H9 (cell line): ENCODE measurements around the gene ANKRD11. TPM values are rescaled to one million over a fixed set of nuclear protein-coding genes. Genes with fewer than 3 reads are reported as not detected.

Experiments used
- DNase-seq: peaks from one replicate; pipeline ENCODE4 v3.0.0-alpha.2; 2017
- H2AFZ ChIP-seq: one replicate; pipeline ENCODE4 v1.6.1; 2013; ENCODE audit warnings: mild to moderate bottlenecking, low read length, control low read depth, moderate library complexity
- H2AK5ac ChIP-seq: 2 replicates; pipeline ENCODE4 v1.6.1; 2013; ENCODE audit warnings: low read length, control low read depth, mixed read lengths; ENCODE audit not compliant: insufficient read length
- H2BK120ac ChIP-seq: one replicate; pipeline ENCODE4 v1.6.1; 2013; ENCODE audit warnings: low read depth, mild to moderate bottlenecking, low read length, control low read depth, inconsistent platforms; ENCODE audit not compliant: poor library complexity, severe bottlenecking
- H2BK12ac ChIP-seq: 2 replicates; pipeline ENCODE4 v1.6.1; 2013; ENCODE audit warnings: low read length, control low read depth, mixed read lengths, low read depth; ENCODE audit not compliant: insufficient read length
- H2BK15ac ChIP-seq: 2 replicates; pipeline ENCODE4 v1.6.1; 2013; ENCODE audit warnings: low read depth, low read length, control low read depth
- H2BK20ac ChIP-seq: one replicate; pipeline ENCODE4 v1.6.1; 2013; ENCODE audit warnings: low read depth, mild to moderate bottlenecking, low read length, control low read depth, inconsistent platforms; ENCODE audit not compliant: poor library complexity, severe bottlenecking
- H2BK5ac ChIP-seq: 2 replicates; pipeline ENCODE4 v1.6.1; 2013; ENCODE audit warnings: low read length, control low read depth, mixed read lengths; ENCODE audit not compliant: insufficient read length
- H3K14ac ChIP-seq: 2 replicates; pipeline ENCODE4 v1.6.1; 2013; ENCODE audit warnings: low read length, control low read depth; ENCODE audit not compliant: insufficient read depth
- H3K18ac ChIP-seq: 2 replicates; pipeline ENCODE4 v1.6.1; 2013; ENCODE audit warnings: low read depth, mild to moderate bottlenecking, mixed read lengths, low read length, control low read depth; ENCODE audit not compliant: insufficient read length
- H3K23ac ChIP-seq: 2 replicates; pipeline ENCODE4 v1.6.1; 2013; ENCODE audit warnings: low read length, control low read depth, mixed read lengths, low read depth; ENCODE audit not compliant: insufficient read length
- H3K23me2 ChIP-seq: 2 replicates; pipeline ENCODE4 v1.6.1; 2013; ENCODE audit warnings: low read depth, mild to moderate bottlenecking, mixed read lengths, low read length, control low read depth; ENCODE audit not compliant: insufficient read length, poor library complexity, severe bottlenecking
- H3K27ac ChIP-seq: 2 replicates; pipeline ENCODE4 v1.5.1; 2013; ENCODE audit warnings: low read length, control low read depth, mixed read lengths, low read depth; ENCODE audit not compliant: insufficient read length
- H3K27me3 ChIP-seq: 2 replicates; pipeline ENCODE4 v1.6.1; 2013; ENCODE audit warnings: low read length, control low read depth, inconsistent platforms; ENCODE audit not compliant: insufficient read depth
- H3K4ac ChIP-seq: 2 replicates; pipeline ENCODE4 v1.6.1; 2013; ENCODE audit warnings: low read depth, mild to moderate bottlenecking, control low read depth, inconsistent platforms, low read length, moderate library complexity
- H3K4me1 ChIP-seq: 2 replicates; pipeline ENCODE4 v1.6.1; 2013; ENCODE audit warnings: low read length, control low read depth, inconsistent platforms; ENCODE audit not compliant: insufficient read depth
- H3K4me2 ChIP-seq: 2 replicates; pipeline ENCODE4 v1.6.1; 2013; ENCODE audit warnings: low read length, control low read depth, mixed read lengths; ENCODE audit not compliant: insufficient read length, insufficient read depth
- H3K56ac ChIP-seq: 2 replicates; pipeline ENCODE4 v1.6.1; 2013; ENCODE audit warnings: low read depth, mild to moderate bottlenecking, mixed read lengths, low read length, control low read depth; ENCODE audit not compliant: insufficient read length
- H3K79me1 ChIP-seq: 2 replicates; pipeline ENCODE4 v1.6.1; 2013; ENCODE audit warnings: low read depth, mild to moderate bottlenecking, moderate library complexity, low read length, control low read depth, inconsistent platforms; ENCODE audit not compliant: insufficient read depth, poor library complexity, severe bottlenecking
- H3K79me2 ChIP-seq: 2 replicates; pipeline ENCODE4 v1.6.1; 2013; ENCODE audit warnings: low read length, control low read depth, inconsistent platforms; ENCODE audit not compliant: insufficient read depth
- H3K9ac ChIP-seq: 2 replicates; pipeline ENCODE4 v1.6.1; 2013; ENCODE audit warnings: low read length, control low read depth, mixed read lengths; ENCODE audit not compliant: insufficient read length; ENCODE audit errors: extremely low read depth
- H3K9me3 ChIP-seq: one replicate; pipeline ENCODE4 v1.6.1; 2013; ENCODE audit warnings: low read depth, low read length, inconsistent platforms; ENCODE audit not compliant: control insufficient read depth
- H3T11ph ChIP-seq: one replicate; pipeline ENCODE4 v1.6.1; 2013; ENCODE audit warnings: mild to moderate bottlenecking, low read length, control low read depth, inconsistent platforms
- H4K20me1 ChIP-seq: one replicate; pipeline ENCODE4 v1.6.1; 2013; ENCODE audit not compliant: control insufficient read depth, insufficient read length, insufficient read depth
- H4K5ac ChIP-seq: 2 replicates; pipeline ENCODE4 v1.6.1; 2013; ENCODE audit warnings: low read depth, mild to moderate bottlenecking, mixed read lengths, low read length, control low read depth; ENCODE audit not compliant: insufficient read length
- H4K8ac ChIP-seq: replicated peaks from 2 replicates; pipeline ENCODE4 v1.6.1; 2013; ENCODE audit warnings: low read length, control low read depth, mixed read lengths, low read depth; ENCODE audit not compliant: insufficient read length
- H4K91ac ChIP-seq: 2 replicates; pipeline ENCODE4 v1.6.1; 2013; ENCODE audit warnings: low read depth, mild to moderate bottlenecking, moderate library complexity, mixed read lengths, low read length, control low read depth; ENCODE audit not compliant: insufficient read length
- H3K27ac Mint-ChIP-seq, 3 experiments: 2 replicates in 2 of 3; 3 replicates in 1 of 3; pipeline ENCODE4 v1.8.0; 2020 to 2021; ENCODE audit warnings: mixed read lengths in 3 of 3, mild to moderate bottlenecking in 1 of 3, moderate library complexity in 1 of 3
- H3K27me3 Mint-ChIP-seq: 2 replicates; pipeline ENCODE4 v1.8.0; 2021; ENCODE audit warnings: low read depth, mild to moderate bottlenecking, moderate library complexity, mixed read lengths
- H3K36me3 Mint-ChIP-seq, 3 experiments: 2 replicates in 2 of 3; 3 replicates in 1 of 3; pipeline ENCODE4 v1.8.0; 2020 to 2021; ENCODE audit warnings: low read depth in 3 of 3, mixed read lengths in 3 of 3; ENCODE audit not compliant: insufficient read depth in 1 of 3
- H3K4me1 Mint-ChIP-seq, 2 experiments: 2 replicates each; pipeline ENCODE4 v1.8.0; 2020; ENCODE audit warnings: mixed read lengths in 2 of 2
- H3K4me3 Mint-ChIP-seq, 2 experiments: 2 replicates in 1 of 2; 3 replicates in 1 of 2; pipeline ENCODE4 v1.8.0; 2020 to 2021; ENCODE audit warnings: mild to moderate bottlenecking in 2 of 2, mixed read lengths in 2 of 2, moderate library complexity in 1 of 2
- H3K9me3 Mint-ChIP-seq, 2 experiments: 2 replicates in 1 of 2; 3 replicates in 1 of 2; pipeline ENCODE4 v1.8.0; 2020; ENCODE audit warnings: mild to moderate bottlenecking in 2 of 2, mixed read lengths in 2 of 2, moderate library complexity in 1 of 2
- CTCF ChIP-seq: fragments of 200-600 bp; sonication (generic); conservative IDR thresholded peaks from 3 replicates; pipeline ENCODE4 v1.8.0; 2021; ENCODE audit warnings: antibody characterized with exemption, mild to moderate bottlenecking
- WGBS: extraction: QIAGEN DNeasy Blood & Tissue Kit; methylation state at CpG from one replicate; pipeline ENCODE4 v1.1.7; 2013; ENCODE audit warnings: missing lambda C conversion rate, low lambda C conversion rate, mixed read lengths; ENCODE audit not compliant: insufficient read length; ENCODE audit errors: extremely low coverage; 5-methylcytosine and 5-hydroxymethylcytosine counted together
- total RNA-seq: library from RNA; stranded (reverse); gene quantifications from 2 replicates; pipeline ENCODE4 v1.2.1, GENCODE V29; 2021

Gene ANKRD11
- total RNA-seq, 1 experiment from 2014 or later = 181 TPM

- WGBS = no CpG with 5 or more reads among the region's 20 CpGs
- no peak overlapping the region for H3K23ac ChIP-seq
- no peaks in the 10 kb centered on the region for H3K23me2 ChIP-seq
- no peaks in the 10 kb centered on the region for H3K9me3 ChIP-seq
- H4K5ac ChIP-seq = no peak overlapping the region
- Mint-ChIP-seq H3K4me3 (no peak overlapping the region), H3K27ac (peak overlapping the region; percentile 61 to 89 (median 86); a peak in 5 of 7 replicates), H3K9me3 (no peaks in the 10 kb centered on the region; a peak in 1 of 5 replicates), H3K4me1 (peaks cover 38 to 51% of the 10 kb centered on the region in 2 experiments), H3K36me3 (peaks cover 0 to 7% (median 0%) of the 10 kb centered on the region in 3 experiments; a peak in 2 of 7 replicates), H3K27me3 (no peaks in the 10 kb centered on the region)
- no peaks in the 10 kb centered on the region for H4K20me1 ChIP-seq
- TF ChIP-seq CTCF = no peak
- H3K18ac ChIP-seq = no peak overlapping the region
- H2AK5ac ChIP-seq = no peak overlapping the region
- H4K91ac ChIP-seq = no peak overlapping the region
- H2BK20ac ChIP-seq = no peak overlapping the region
- H3T11ph ChIP-seq = no peak overlapping the region
- no peak overlapping the region for H2AFZ ChIP-seq
- H3K4me1 ChIP-seq = peaks cover 2% of the 10 kb centered on the region; the same call in 1 of the 2 replicates
- no peak overlapping the region for H2BK5ac ChIP-seq
- H4K8ac ChIP-seq = no peak overlapping the region
- no peak overlapping the region for H3K9ac ChIP-seq
- H2BK12ac ChIP-seq = no peak overlapping the region
- H3K27ac ChIP-seq = no peak overlapping the region
- no peak overlapping the region for H2BK15ac ChIP-seq
- H2BK120ac ChIP-seq = no peak overlapping the region
- DNase-seq = no peak
- no peak overlapping the region for H3K4me2 ChIP-seq
- H3K27me3 ChIP-seq = no peaks in the 10 kb centered on the region
- H3K79me1 ChIP-seq = no peaks in the 10 kb centered on the region
- no peak overlapping the region for H3K4ac ChIP-seq
- H3K79me2 ChIP-seq = peaks cover 60% of the 10 kb centered on the region; the same call in 1 of the 2 replicates
- no peak overlapping the region for H3K14ac ChIP-seq
- no peak overlapping the region for H3K56ac ChIP-seq
These were observed 145.3 kb downstream of the ANKRD11 start for GRCh38 chr16:89344846-89345611.
